Fibroblast of lung (primary cell): ENCODE measurements around the gene SFSWAP.

ENCODE experiments used
- EZH2 ChIP-seq: IDR thresholded peaks from 2 replicates; pipeline ENCODE4 v1.5.1; 2012; ENCODE audit warnings: low read length, control low read depth, mild to moderate bottlenecking; ENCODE audit errors: missing control alignments
- TF ChIP-seq, protein P1 (sequence below), 2 donors: IDR thresholded peaks in 1 of 2; conservative IDR thresholded peaks in 1 of 2; 1 replicate in 1 of 2; 2 replicates in 1 of 2; pipeline ENCODE4 v1.5.1; 2011 to 2012; ENCODE audit warnings: low read length in 2 of 2, control low read depth in 1 of 2, inconsistent platforms in 1 of 2, low read depth in 1 of 2, mild to moderate bottlenecking in 1 of 2

DNA sequence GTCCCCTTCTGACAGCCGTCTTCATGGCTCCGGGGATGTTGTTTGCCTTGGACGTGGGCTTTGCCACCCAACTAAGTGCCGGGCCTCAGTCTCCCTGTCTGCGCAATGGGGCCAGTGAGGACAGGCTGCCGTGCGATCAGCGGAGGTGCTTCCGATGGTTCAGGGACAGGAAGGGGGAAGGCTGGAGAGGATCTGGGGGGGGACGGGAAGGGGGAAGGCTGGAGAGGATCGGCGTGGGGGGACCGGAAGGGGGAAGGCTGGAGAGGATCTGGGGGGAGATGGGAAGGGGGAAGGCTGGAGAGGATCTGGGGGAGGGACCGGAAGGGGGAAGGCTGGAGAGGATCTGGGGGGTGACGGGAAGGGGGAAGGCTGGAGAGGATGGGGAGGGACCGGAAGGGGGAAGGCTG is 120.7 kb downstream of the SFSWAP start:
- TF ChIP-seq, protein P1, sequence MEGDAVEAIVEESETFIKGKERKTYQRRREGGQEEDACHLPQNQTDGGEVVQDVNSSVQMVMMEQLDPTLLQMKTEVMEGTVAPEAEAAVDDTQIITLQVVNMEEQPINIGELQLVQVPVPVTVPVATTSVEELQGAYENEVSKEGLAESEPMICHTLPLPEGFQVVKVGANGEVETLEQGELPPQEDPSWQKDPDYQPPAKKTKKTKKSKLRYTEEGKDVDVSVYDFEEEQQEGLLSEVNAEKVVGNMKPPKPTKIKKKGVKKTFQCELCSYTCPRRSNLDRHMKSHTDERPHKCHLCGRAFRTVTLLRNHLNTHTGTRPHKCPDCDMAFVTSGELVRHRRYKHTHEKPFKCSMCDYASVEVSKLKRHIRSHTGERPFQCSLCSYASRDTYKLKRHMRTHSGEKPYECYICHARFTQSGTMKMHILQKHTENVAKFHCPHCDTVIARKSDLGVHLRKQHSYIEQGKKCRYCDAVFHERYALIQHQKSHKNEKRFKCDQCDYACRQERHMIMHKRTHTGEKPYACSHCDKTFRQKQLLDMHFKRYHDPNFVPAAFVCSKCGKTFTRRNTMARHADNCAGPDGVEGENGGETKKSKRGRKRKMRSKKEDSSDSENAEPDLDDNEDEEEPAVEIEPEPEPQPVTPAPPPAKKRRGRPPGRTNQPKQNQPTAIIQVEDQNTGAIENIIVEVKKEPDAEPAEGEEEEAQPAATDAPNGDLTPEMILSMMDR (conservative IDR thresholded peaks at IDR 0.05 in 1 of 2, IDR thresholded peaks at IDR 0.05 in 1 of 2; ENCODE audit: low read depth in 1 of 2, low read length in 2 of 2): no peak
- no peak for TF ChIP-seq EZH2
